Left lung (tissue), 10 donors: Measurements from ENCODE around the gene UGT3A2. TPM values are rescaled to one million over a fixed set of nuclear protein-coding genes. Genes with fewer than 3 reads are reported as not detected.
"Not testable (repeated sequence)": the region's sequence is repeated elsewhere in the genome, so short reads cannot be mapped to it uniquely, and the experiment has no call there.

Experiments used
- ATAC-seq: fragments of 200-7000 bp; cut with Tn5 transposase; one replicate; pipeline ENCODE4 v1.9.1; 2020; ENCODE audit warnings: moderate library complexity
- DNase-seq, 4 donors: peaks; one replicate each; pipeline ENCODE4 v3.0.0-alpha.2; 2013 to 2020
- H3K27ac ChIP-seq, 2 donors: fragments of 200-600 bp; sonication (generic) in 1 of 2; one replicate each; pipeline versions ENCODE4 v1.5.0 to v1.8.0; 2020 to 2021
- H3K27me3 ChIP-seq, 2 donors: fragments of 200-600 bp; sonication (generic) in 1 of 2; one replicate each; pipeline versions ENCODE4 v1.5.0 to v1.8.0; 2020 to 2021
- H3K36me3 ChIP-seq, 2 donors: fragments of 200-600 bp; sonication (generic) in 1 of 2; one replicate each; pipeline versions ENCODE4 v1.5.0 to v1.8.0; 2020 to 2021
- H3K4me1 ChIP-seq, 2 donors: fragments of 200-600 bp; one replicate each; pipeline ENCODE4 v1.8.0; 2021
- H3K4me3 ChIP-seq, 2 donors: fragments of 200-600 bp; sonication (generic) in 1 of 2; one replicate each; pipeline versions ENCODE4 v1.5.0 to v1.8.0; 2020 to 2021; ENCODE audit warnings: mild to moderate bottlenecking in 1 of 2
- H3K9me3 ChIP-seq, 2 donors: fragments of 200-600 bp; sonication (generic) in 1 of 2; one replicate each; pipeline versions ENCODE4 v1.5.0 to v1.8.0; 2020 to 2021
- CTCF ChIP-seq, 2 donors: fragments of 200-600 bp; sonication (generic) in 1 of 2; IDR thresholded peaks; one replicate each; pipeline versions ENCODE4 v1.5.0 to v1.8.0; 2021; ENCODE audit warnings: antibody characterized with exemption in 2 of 2
- intact Hi-C, 2 donors: fragments of 100-400 bp; cut with DNase I; formaldehyde crosslinking; loops; one replicate each; pipeline versions ENCODE4 v1.11.2 to v1.14.2; 2022
- polyA plus RNA-seq, 6 donors: library from polyadenylated mRNA; unstranded; fragments of 120-200 nt; gene quantifications; one replicate each; pipeline ENCODE4 v1.2.1, GENCODE V29; 2013; ENCODE audit not compliant: insufficient read length in 6 of 6
- total RNA-seq, 2 donors: library from RNA; stranded (reverse); fragmentation: NEBNext Ultra II Directional; extraction: Animal tissue kit (Norgen Biotek cat#: 25700); gene quantifications; one replicate each; pipeline ENCODE4 v1.2.1, GENCODE V29; 2021
- donor health status: DM: no; HTN: yes; CAD: no.
- donor health status: DM: no; HTN: no; CAD: no.

The UGT3A2 gene
- total and polyA plus RNA-seq, 8 donors = 0.09 to 0.31 (median 0.24) TPM; not detected in 1

GRCh38 chr5:36045895-36046294, 20.8 kb downstream of the UGT3A2 start:
- H3K9me3 ChIP-seq = no peaks in the 10 kb centered on the region
- DNase-seq (no peak), ATAC-seq (no peak)
- no peaks in the 10 kb centered on the region for H3K36me3 ChIP-seq
- no peak overlapping the region for H3K4me3 ChIP-seq
- TF ChIP-seq CTCF (IDR thresholded peaks at IDR 0.05) = no peak
- no peaks in the 10 kb centered on the region for H3K4me1 ChIP-seq
- H3K27ac ChIP-seq = no peak overlapping the region
- intact Hi-C loops = no loop called here
- no peaks in the 10 kb centered on the region for H3K27me3 ChIP-seq

GRCh38 chr5:36041537-36041845, 25.2 kb downstream of the UGT3A2 start:
- Histone ChIP-seq H3K9me3 (no peaks in the 10 kb centered on the region), H3K4me3 (no peak overlapping the region), H3K27ac (no peak overlapping the region), H3K36me3 (no peaks in the 10 kb centered on the region), H3K4me1 (no peaks in the 10 kb centered on the region), H3K27me3 (no peaks in the 10 kb centered on the region)
- intact Hi-C loops = no loop called here
- TF ChIP-seq CTCF (IDR thresholded peaks at IDR 0.05) = no peak
- DNase-seq = no peak
- ATAC-seq = no peak

GRCh38 chr5:36040651-36041536, 25.8 kb downstream of the UGT3A2 start:
- no peak overlapping the region for H3K4me3 ChIP-seq
- intact Hi-C loops = no loop called here
- H3K27ac ChIP-seq = no peak overlapping the region
- no peaks in the 10 kb centered on the region for H3K36me3 ChIP-seq
- H3K27me3 ChIP-seq = no peaks in the 10 kb centered on the region
- no peaks in the 10 kb centered on the region for H3K9me3 ChIP-seq
- H3K4me1 ChIP-seq = no peaks in the 10 kb centered on the region
- no peak for TF ChIP-seq CTCF (IDR thresholded peaks at IDR 0.05)
- ATAC-seq = peak; percentile 93
- DNase-seq = peak in 3 of 4 donors; percentile 30 to 73 (median 47)

- no peaks in the 10 kb centered on the region for H3K9me3 ChIP-seq
- no peak for TF ChIP-seq CTCF (IDR thresholded peaks at IDR 0.05)
- no peak for ATAC-seq
- no peaks in the 10 kb centered on the region for H3K27me3 ChIP-seq
- H3K4me3 ChIP-seq = no peak overlapping the region
- no peak overlapping the region for H3K27ac ChIP-seq
- DNase-seq = peak in 1 of 4 donors; percentile 68
- intact Hi-C loops = no loop called here
- no peaks in the 10 kb centered on the region for H3K4me1 ChIP-seq
- no peaks in the 10 kb centered on the region for H3K36me3 ChIP-seq
These were observed 31.0 kb downstream of the UGT3A2 start for GRCh38 chr5:36035696-36036095.

GRCh38 chr5:36034536-36035134, 32.0 kb downstream of the UGT3A2 start:
- H3K27ac ChIP-seq, intact Hi-C loops, H3K4me3 ChIP-seq, H3K27me3 ChIP-seq, H3K9me3 ChIP-seq, DNase-seq, H3K4me1 ChIP-seq, H3K36me3 ChIP-seq: not testable (repeated sequence)
- peak; percentile 36 for ATAC-seq
